HG03064 (cell line): Measurements from ENCODE around the gene MAP2K3.

Source experiments
- ATAC-seq: cut with Tn5 transposase; IDR thresholded peaks from one replicate; pipeline ENCODE4 v1.9.1; 2021; ENCODE audit warnings: low read depth; ENCODE audit not compliant: unreplicated experiment

The MAP2K3 gene

DNA sequence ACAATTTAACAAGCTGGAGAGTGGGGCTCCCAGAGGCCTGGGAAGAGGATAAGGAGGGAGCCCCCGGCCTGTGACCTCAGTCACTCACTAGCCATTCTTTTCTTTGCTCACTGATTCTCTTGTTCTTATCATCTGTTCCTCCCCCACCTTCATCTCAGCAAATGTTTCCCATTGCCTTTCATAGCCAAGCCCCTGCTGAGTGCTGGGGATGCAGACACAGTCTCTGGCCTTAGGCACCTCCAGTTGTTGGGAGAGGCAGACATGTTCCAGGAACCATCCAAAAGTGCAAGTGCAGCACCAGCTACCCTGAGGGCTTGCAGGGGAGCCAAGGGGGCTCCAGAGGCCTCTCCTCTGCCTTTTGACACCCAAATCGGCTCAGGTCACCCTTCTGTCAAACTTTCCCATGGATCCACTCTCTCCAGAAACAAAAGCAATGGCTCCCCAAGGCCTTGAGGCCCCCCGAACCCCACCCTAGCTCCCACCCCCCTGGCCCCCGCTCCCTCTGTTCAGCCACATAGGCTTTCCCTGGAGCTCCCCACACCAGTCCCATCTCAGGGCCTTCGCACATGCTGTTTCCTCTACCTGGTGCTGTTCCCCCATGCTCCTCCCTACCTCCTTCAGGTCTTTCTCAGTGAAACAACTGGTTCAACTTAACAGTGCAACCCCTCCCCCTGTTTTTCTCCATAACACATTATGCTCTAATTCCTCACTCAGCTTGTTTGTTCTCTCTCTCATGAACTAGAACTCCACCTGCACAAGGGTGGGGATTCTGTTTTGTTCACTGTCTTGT is 76.7 kb downstream of the MAP2K3 start:
- no peak for ATAC-seq

DNA sequence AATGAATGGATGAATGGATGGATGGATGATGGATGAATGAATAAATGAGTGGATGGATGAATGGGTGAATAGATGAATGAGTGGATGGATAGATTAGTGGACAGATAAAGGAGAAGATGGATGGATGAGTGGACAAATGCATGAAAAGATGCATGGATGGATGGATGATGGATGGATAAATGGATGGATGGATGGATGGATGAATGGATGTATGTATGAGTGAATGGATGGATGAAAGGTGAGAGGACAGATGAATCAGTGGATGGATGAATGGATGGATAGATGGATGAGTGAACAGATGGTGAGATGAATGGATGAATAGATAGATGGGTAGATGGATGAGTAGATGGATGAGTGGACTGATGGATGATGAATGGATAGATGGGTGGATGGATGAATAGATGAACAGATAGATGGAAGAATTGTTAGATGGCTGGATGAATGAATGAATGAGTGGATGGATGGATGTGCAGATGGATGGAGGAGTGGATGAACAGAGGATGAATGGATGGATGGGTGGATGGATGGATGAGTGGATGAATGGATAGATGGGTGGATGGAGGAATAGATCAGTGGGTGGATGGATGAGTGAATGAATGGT is 77.9 kb downstream of the MAP2K3 start:
- ATAC-seq: no peak

DNA sequence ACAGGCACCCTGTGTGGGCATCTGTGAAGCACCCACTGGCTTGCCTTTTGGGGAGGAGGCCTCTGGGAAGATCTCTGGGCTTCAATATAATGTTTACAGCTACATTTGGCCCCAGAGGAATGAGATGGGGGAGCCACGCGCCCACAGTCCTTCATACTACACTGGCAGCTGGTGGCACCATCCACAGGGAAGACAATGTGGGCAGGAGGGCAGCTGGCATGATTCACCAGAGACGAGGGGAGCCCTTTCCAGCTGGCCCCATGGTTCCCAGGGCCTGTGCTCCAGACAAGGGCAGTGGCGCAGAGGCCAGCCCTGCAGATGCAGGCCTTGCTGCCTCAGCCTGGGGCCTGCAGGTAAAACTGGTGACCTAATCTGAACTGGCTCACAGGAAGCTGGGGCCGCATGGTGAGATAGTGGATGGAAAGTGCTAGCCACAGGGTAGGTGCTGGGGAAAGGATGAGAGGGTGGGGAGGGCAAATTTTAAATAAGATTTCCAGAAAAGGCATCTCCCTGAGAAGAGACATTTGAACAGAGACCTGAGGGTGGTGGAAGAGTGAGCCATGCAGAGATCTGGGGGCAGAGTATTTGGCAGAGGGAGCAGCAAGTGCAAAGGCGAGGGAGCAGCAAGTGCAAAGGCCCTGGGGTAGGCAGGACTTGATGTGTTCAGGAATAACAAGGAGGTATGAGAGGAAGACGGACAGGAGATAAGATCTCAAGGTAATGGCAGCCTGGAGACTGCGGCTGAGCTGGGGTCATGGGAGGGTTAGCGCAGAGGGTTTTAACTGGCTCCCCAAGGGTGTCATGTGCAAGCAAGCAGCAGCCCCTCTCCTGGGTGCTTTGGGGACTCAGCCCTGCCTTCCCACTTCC is 79.5 kb downstream of the MAP2K3 start:
- ATAC-seq: no peak
